ENCODE results near the gene CHMP5. TPM values are rescaled to one million over a fixed set of nuclear protein-coding genes. Genes with fewer than 3 reads are reported as not detected.

Gene CHMP5
- total and polyA plus RNA-seq, 4 experiments from 2014 or later = 32.3 to 59.9 (median 39.7) TPM

DNA sequence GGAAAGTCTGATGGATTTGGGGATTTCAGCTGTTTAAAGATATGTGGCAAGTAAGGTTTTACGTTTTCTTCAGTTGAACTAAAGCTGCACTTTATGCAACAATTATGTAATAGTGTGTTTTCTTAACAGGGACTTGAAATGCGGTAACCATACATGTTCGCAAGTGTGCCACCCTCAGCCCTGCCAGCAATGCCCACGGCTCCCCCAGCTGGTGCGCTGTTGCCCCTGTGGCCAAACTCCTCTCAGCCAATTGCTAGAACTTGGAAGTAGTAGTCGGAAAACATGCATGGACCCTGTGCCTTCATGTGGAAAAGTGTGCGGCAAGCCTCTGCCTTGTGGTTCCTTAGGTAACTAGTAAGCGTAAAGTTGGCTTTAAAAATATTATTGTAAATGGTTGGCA, 53.9 kb downstream of the CHMP5 start:
- H3K27me3 Mint-ChIP-seq = no peaks in the 10 kb centered on the region
- H3K4me3 Mint-ChIP-seq = no peak overlapping the region
- Histone ChIP-seq H3K36me3 (ENCODE audit: insufficient read depth, low read length) (peaks cover 72% of the 10 kb centered on the region), H3K27me3 (ENCODE audit: insufficient read depth, low read length) (no peaks in the 10 kb centered on the region), H3K4me1 (ENCODE audit: insufficient read depth, low read length) (no peaks in the 10 kb centered on the region), H3K4me3 (ENCODE audit: low read length in 2 of 2) (no peak overlapping the region), H3K27ac (ENCODE audit: low read depth, low read length) (no peak overlapping the region), H3K9me3 (ENCODE audit: control insufficient read depth in 1 of 2, low read length in 2 of 2) (no peaks in the 10 kb centered on the region)
- no peaks in the 10 kb centered on the region for H3K9me3 Mint-ChIP-seq
- H3K4me1 Mint-ChIP-seq = no peaks in the 10 kb centered on the region
- intact Hi-C loops (cut with micrococcal nuclease) = no loop called here
- ChIA-PET POLR2A (ENCODE audit: partially characterized antibody) (no interaction called here), CTCF (ENCODE audit: partially characterized antibody) (interaction anchor here (1.1 kb wide), 1 partner anchor 9 kb away, joined by 3 read pairs; no protein-coding TSS in a partner anchor)
- peaks cover 60 to 69% of the 10 kb centered on the region in 2 donors for H3K36me3 Mint-ChIP-seq
- DNase-seq = no peak
- H3K27ac Mint-ChIP-seq = no peak overlapping the region

DNA sequence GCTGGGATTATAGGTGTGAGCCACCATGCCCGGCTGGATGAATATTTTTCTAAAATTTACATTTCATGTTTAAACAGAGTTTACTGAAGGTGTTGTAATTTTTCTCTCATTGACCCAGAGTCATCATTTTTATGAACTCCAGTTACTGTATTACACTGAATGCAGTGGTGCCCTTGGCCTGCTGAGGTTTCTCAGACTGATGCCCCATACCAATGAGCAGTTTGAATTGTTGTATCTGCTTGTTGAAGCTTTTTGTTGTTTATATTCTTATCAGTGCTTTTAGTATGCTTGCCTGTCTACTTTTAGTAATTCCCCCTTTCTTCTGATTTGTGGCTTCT, 55.4 kb downstream of the CHMP5 start:
- Histone ChIP-seq H3K27me3 (ENCODE audit: insufficient read depth, low read length) (no peaks in the 10 kb centered on the region), H3K4me3 (ENCODE audit: low read length in 2 of 2) (no peak overlapping the region), H3K9me3 (ENCODE audit: control insufficient read depth in 1 of 2, low read length in 2 of 2) (no peaks in the 10 kb centered on the region), H3K36me3 (ENCODE audit: insufficient read depth, low read length) (peaks cover 65% of the 10 kb centered on the region), H3K4me1 (ENCODE audit: insufficient read depth, low read length) (no peaks in the 10 kb centered on the region), H3K27ac (ENCODE audit: low read depth, low read length) (no peak overlapping the region)
- Mint-ChIP-seq H3K9me3 (no peaks in the 10 kb centered on the region), H3K27me3 (no peaks in the 10 kb centered on the region), H3K27ac (peak overlapping the region in 2 of 7 donors; percentile 31 to 37), H3K4me3 (no peak overlapping the region), H3K4me1 (no peaks in the 10 kb centered on the region), H3K36me3 (peaks cover 65 to 68% of the 10 kb centered on the region in 2 donors)
- intact Hi-C loops (cut with micrococcal nuclease) = no loop called here
- DNase-seq = no peak
- CTCF ChIA-PET (ENCODE audit: partially characterized antibody) = interaction anchor here (1.5 kb wide), 1 partner anchor 34 kb away, joined by 3 read pairs; no protein-coding TSS in a partner anchor
- POLR2A ChIA-PET (ENCODE audit: partially characterized antibody) = interaction anchor here (0.6 kb wide), 1 partner anchor 17 kb away, joined by 3 read pairs; no protein-coding TSS in a partner anchor

DNA sequence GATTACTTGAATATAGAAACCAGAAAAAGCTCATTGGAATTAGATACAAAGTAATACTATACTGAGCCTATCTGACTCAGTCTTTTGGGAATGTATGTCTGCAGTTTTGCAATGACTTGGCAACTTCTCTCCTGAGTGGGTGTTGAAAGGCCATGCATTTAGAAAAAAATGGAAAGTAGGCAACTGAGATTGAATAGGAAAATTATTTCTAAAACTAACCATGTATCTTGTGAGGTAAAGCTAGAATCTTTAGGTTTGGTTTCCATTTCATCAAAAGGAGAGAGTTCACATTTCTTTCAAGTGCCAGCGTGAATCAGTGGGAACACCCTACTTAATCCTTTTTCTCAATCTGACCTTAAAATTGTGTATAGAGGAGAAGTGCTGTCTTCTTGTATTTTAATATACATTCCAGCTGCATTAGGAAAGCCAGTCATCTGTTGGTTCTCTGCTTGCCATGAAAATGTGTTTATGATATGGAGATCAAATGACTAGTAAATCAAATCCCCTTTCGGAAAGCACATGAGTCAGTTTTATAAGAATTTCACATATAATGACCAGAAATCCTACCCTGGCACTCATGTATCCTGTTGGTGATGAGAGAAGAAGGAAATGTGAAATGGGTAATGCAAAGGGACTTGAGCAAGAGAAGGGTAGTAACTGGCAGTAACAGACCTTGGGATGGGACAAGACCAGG, 55.9 kb downstream of the CHMP5 start:
- no peak for DNase-seq
- Mint-ChIP-seq H3K4me3 (no peak overlapping the region), H3K36me3 (peaks cover 60 to 66% of the 10 kb centered on the region in 2 donors), H3K27me3 (no peaks in the 10 kb centered on the region), H3K27ac (peak overlapping the region in 4 of 7 donors; percentile 5 to 85 (median 42)), H3K9me3 (no peaks in the 10 kb centered on the region), H3K4me1 (no peaks in the 10 kb centered on the region)
- Histone ChIP-seq H3K4me1 (ENCODE audit: insufficient read depth, low read length) (no peaks in the 10 kb centered on the region), H3K4me3 (ENCODE audit: low read length in 2 of 2) (no peak overlapping the region), H3K27ac (ENCODE audit: low read depth, low read length) (no peak overlapping the region), H3K9me3 (ENCODE audit: control insufficient read depth in 1 of 2, low read length in 2 of 2) (no peaks in the 10 kb centered on the region), H3K36me3 (ENCODE audit: insufficient read depth, low read length) (peaks cover 59% of the 10 kb centered on the region), H3K27me3 (ENCODE audit: insufficient read depth, low read length) (no peaks in the 10 kb centered on the region)
- intact Hi-C loops (cut with micrococcal nuclease) = no loop called here
- ChIA-PET CTCF (ENCODE audit: partially characterized antibody) (interaction anchor here (1.5 kb wide), 1 partner anchor 34 kb away, joined by 3 read pairs; no protein-coding TSS in a partner anchor), POLR2A (ENCODE audit: partially characterized antibody) (interaction anchor here (0.6 kb wide), 1 partner anchor 17 kb away, joined by 3 read pairs; no protein-coding TSS in a partner anchor)

DNA sequence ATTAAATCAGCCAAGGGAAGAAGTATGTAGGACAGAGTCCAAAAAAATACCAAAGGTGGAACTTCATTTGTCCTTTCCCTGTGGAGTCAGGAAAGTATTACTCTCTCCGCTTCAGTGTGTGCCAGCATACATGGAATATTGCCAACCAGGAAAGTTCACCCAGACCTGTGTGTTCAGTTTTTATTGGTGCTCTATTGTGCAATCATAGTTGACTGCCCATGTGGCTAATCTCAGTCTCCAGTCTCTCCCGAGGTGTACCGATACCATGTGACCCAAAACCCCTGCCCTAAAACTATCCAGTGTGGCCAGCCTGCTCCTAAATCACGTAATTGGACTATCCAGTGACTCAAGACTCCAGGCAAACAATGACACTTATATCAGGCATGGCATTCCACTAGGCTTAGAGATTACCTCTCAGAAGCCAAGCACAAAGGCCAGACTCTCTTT, 64.3 kb downstream of the CHMP5 start:
- Histone ChIP-seq H3K4me1 (ENCODE audit: insufficient read depth, low read length) (no peaks in the 10 kb centered on the region), H3K4me3 (ENCODE audit: low read length in 2 of 2) (no peak overlapping the region), H3K9me3 (ENCODE audit: control insufficient read depth in 1 of 2, low read length in 2 of 2) (no peaks in the 10 kb centered on the region), H3K27me3 (ENCODE audit: insufficient read depth, low read length) (no peaks in the 10 kb centered on the region), H3K36me3 (ENCODE audit: insufficient read depth, low read length) (peaks cover 38% of the 10 kb centered on the region), H3K27ac (ENCODE audit: low read depth, low read length) (no peak overlapping the region)
- ChIA-PET CTCF (ENCODE audit: partially characterized antibody) (no interaction called here), POLR2A (ENCODE audit: partially characterized antibody) (no interaction called here)
- intact Hi-C loops (cut with micrococcal nuclease) = no loop called here
- no peak overlapping the region for H3K4me3 Mint-ChIP-seq
- H3K9me3 Mint-ChIP-seq = no peaks in the 10 kb centered on the region
- H3K27ac Mint-ChIP-seq = peak overlapping the region in 3 of 7 donors; percentile 63 to 81 (median 67)
- no peaks in the 10 kb centered on the region for H3K27me3 Mint-ChIP-seq
- H3K4me1 Mint-ChIP-seq = peaks cover 0 to 3% (median 0%) of the 10 kb centered on the region in 4 donors
- H3K36me3 Mint-ChIP-seq = peaks cover 49 to 65% of the 10 kb centered on the region in 2 donors
- no peak for DNase-seq

DNA sequence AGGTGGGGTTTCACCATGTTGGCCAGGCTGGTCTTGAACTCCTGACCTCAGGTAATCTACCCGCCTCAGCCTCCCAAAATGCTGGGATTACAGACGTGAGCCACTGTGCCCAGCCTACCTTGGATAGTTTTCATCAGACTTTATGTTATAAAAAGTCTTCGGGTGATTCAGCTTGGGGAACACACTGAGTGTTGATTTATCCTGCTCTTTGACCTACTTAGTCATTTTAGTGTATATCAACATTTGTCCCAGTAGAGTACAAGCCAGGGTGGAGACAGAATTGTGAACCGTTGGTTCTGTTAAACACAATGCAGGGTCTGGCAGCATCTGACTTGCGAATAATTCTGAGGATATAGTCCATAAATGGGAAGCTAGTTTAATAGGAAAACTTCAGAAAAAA, 65.1 kb downstream of the CHMP5 start:
- H3K4me3 Mint-ChIP-seq = no peak overlapping the region
- Histone ChIP-seq H3K4me3 (ENCODE audit: low read length in 2 of 2) (no peak overlapping the region), H3K27me3 (ENCODE audit: insufficient read depth, low read length) (no peaks in the 10 kb centered on the region), H3K9me3 (ENCODE audit: control insufficient read depth in 1 of 2, low read length in 2 of 2) (no peaks in the 10 kb centered on the region), H3K27ac (ENCODE audit: low read depth, low read length) (no peak overlapping the region), H3K36me3 (ENCODE audit: insufficient read depth, low read length) (peaks cover 38% of the 10 kb centered on the region), H3K4me1 (ENCODE audit: insufficient read depth, low read length) (no peaks in the 10 kb centered on the region)
- H3K9me3 Mint-ChIP-seq = no peaks in the 10 kb centered on the region
- POLR2A ChIA-PET (ENCODE audit: partially characterized antibody) = no interaction called here
- peaks cover 0 to 3% (median 0%) of the 10 kb centered on the region in 4 donors for H3K4me1 Mint-ChIP-seq
- peaks cover 48 to 71% of the 10 kb centered on the region in 2 donors for H3K36me3 Mint-ChIP-seq
- DNase-seq = no peak
- CTCF ChIA-PET (ENCODE audit: partially characterized antibody) = no interaction called here
- H3K27me3 Mint-ChIP-seq = no peaks in the 10 kb centered on the region
- intact Hi-C loops (cut with micrococcal nuclease) = no loop called here
- H3K27ac Mint-ChIP-seq = peak overlapping the region in 1 of 7 donors; percentile 28

DNA sequence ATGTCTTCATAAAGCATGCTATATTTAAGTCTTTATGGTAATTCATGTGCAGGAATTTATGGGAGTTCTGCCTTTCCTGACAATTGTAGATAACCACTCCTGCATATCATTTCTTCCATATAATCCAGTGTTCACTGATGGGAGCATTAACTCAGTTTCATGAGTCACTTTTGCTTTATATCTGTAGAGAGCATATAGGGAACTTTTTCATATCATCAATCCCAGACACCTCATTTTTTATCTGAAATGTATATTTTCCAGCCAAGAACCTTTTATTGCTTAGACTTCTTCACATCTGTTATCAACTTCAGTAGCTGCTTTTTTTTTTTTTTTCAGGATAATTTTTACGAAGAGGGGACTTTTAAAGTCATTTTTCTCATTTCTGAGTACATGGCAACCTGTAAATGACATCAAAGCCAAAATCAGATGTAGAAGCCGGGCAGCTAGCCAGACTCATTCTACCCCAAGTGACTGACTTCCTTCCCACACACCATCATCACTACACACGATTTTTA, 66.6 kb downstream of the CHMP5 start:
- intact Hi-C loops (cut with micrococcal nuclease) = no loop called here
- Histone ChIP-seq H3K4me3 (ENCODE audit: low read length in 2 of 2) (no peak overlapping the region), H3K36me3 (ENCODE audit: insufficient read depth, low read length) (peaks cover 38% of the 10 kb centered on the region), H3K4me1 (ENCODE audit: insufficient read depth, low read length) (no peaks in the 10 kb centered on the region), H3K27me3 (ENCODE audit: insufficient read depth, low read length) (no peaks in the 10 kb centered on the region), H3K9me3 (ENCODE audit: control insufficient read depth in 1 of 2, low read length in 2 of 2) (no peaks in the 10 kb centered on the region), H3K27ac (ENCODE audit: low read depth, low read length) (no peak overlapping the region)
- CTCF ChIA-PET (ENCODE audit: partially characterized antibody) = no interaction called here
- no peaks in the 10 kb centered on the region for H3K9me3 Mint-ChIP-seq
- H3K4me3 Mint-ChIP-seq = no peak overlapping the region
- H3K4me1 Mint-ChIP-seq = peaks cover 0 to 3% (median 0%) of the 10 kb centered on the region in 4 donors
- H3K27me3 Mint-ChIP-seq = no peaks in the 10 kb centered on the region
- H3K36me3 Mint-ChIP-seq = peaks cover 50 to 74% of the 10 kb centered on the region in 2 donors
- no peak for DNase-seq
- POLR2A ChIA-PET (ENCODE audit: partially characterized antibody) = no interaction called here
- peak overlapping the region in 2 of 7 donors; percentile 10 to 80 for H3K27ac Mint-ChIP-seq
